HepG2 (cell line): ENCODE data around the gene COMMD2. TPM values are rescaled to one million over a fixed set of nuclear protein-coding genes. Genes with fewer than 3 reads are reported as not detected.

Source experiments
- ATAC-seq: fragments of 200-7000 bp; cut with Tn5 transposase; 3 replicates; pipeline ENCODE4 v1.9.1; 2020; ENCODE audit warnings: mild to moderate bottlenecking, moderate library complexity
- BruUV-seq: library from RNA; stranded (reverse); fragments of 400-500 nt; replicated peaks from 2 replicates; lab custom pipeline; 2021; lab: Mats Ljungman, UMichigan
- CTCF ChIA-PET: fragments of 300-600 bp; formaldehyde crosslinking; extraction: SDS; loops from one replicate; lab custom pipeline; 2021; ENCODE audit warnings: low total read pairs, inconsistent platforms, low intra/inter-chr PET ratio; lab: Yijun Ruan, JAX
- POLR2A ChIA-PET: fragments of 350-600 bp; sonication (Branson Sonifier 250); formaldehyde crosslinking; loops from one replicate; lab custom pipeline; 2020; ENCODE audit warnings: antibody characterized with exemption, inconsistent platforms; lab: Yijun Ruan, JAX
- DNase-seq: peaks from one replicate; pipeline ENCODE4 v3.0.0-alpha.2; 2015; ENCODE audit warnings: low spot score
- FAIRE-seq: peaks from 3 replicates; lab custom pipeline; 2011; peaks lifted over from hg19 to GRCh38; lab: Jason Lieb, UNC
- H2AFZ ChIP-seq: one replicate; pipeline ENCODE4 v1.6.1; 2011; ENCODE audit warnings: low read length, inconsistent platforms
- H3K27ac ChIP-seq: fragments of 300-600 bp; 3 replicates; pipeline ENCODE4 v1.8.0; 2011; ENCODE audit warnings: mixed run types, mild to moderate bottlenecking, mixed read lengths, low read length, inconsistent platforms; ENCODE audit not compliant: insufficient read depth; ENCODE audit errors: extremely low read length
- H3K27me3 ChIP-seq, 2 experiments: fragments of 200-600 bp in 1 of 2; 2 replicates in 1 of 2; 3 replicates in 1 of 2; pipeline versions ENCODE4 v1.6.0 to v1.8.0; 2011; ENCODE audit warnings: low read length in 2 of 2, mild to moderate bottlenecking in 2 of 2, moderate library complexity in 2 of 2, inconsistent platforms in 1 of 2; ENCODE audit not compliant: insufficient read depth in 2 of 2, control insufficient read depth in 1 of 2
- H3K36me3 ChIP-seq, 2 experiments: fragments of 200-600 bp in 1 of 2; replicated peaks in 1 of 2; 2 replicates in 1 of 2; 3 replicates in 1 of 2; pipeline versions ENCODE4 v1.5.1 to v1.8.0; 2011; ENCODE audit warnings: low read length in 2 of 2, inconsistent platforms in 1 of 2; ENCODE audit not compliant: insufficient read depth in 2 of 2, control insufficient read depth in 1 of 2
- H3K4me1 ChIP-seq: 2 replicates; pipeline ENCODE4 v1.5.1; 2012; ENCODE audit warnings: low read length, inconsistent platforms; ENCODE audit not compliant: insufficient read depth
- H3K4me2 ChIP-seq: 2 replicates; pipeline ENCODE4 v1.6.0; 2011; ENCODE audit warnings: low read depth, low read length, inconsistent platforms
- H3K4me3 ChIP-seq, 3 experiments: fragments of 200-600 bp in 1 of 3; sonication (generic), shearing (Covaris generic) in 1 of 3; replicated peaks in 1 of 3; 2 replicates each; pipeline ENCODE4 v1.5.1; 2011 to 2016; ENCODE audit warnings: low read length in 3 of 3, inconsistent platforms in 2 of 3, low read depth in 2 of 3, mild to moderate bottlenecking in 2 of 3, control low read depth in 1 of 3, mixed read lengths in 1 of 3; ENCODE audit not compliant: insufficient read depth in 1 of 3
- H3K79me2 ChIP-seq: one replicate; pipeline ENCODE4 v1.6.1; 2011; ENCODE audit warnings: low read length, inconsistent platforms; ENCODE audit not compliant: insufficient read depth
- H3K9ac ChIP-seq: 2 replicates; pipeline ENCODE4 v1.6.0; 2011; ENCODE audit warnings: mild to moderate bottlenecking, low read depth, low read length, inconsistent platforms; ENCODE audit not compliant: insufficient read depth
- H3K9me3 ChIP-seq: 2 replicates; pipeline ENCODE4 v1.5.1; 2012; ENCODE audit warnings: mild to moderate bottlenecking, low read length
- H4K20me1 ChIP-seq: 2 replicates; pipeline ENCODE4 v1.6.0; 2011; ENCODE audit warnings: inconsistent platforms, mild to moderate bottlenecking, low read length, moderate library complexity; ENCODE audit not compliant: insufficient read depth
- FOXJ3 ChIP-seq: sonication (generic); formaldehyde crosslinking; IDR thresholded peaks from 2 replicates; pipeline ENCODE4 v1.4.0; 2020; ENCODE audit warnings: missing genetic modification reagents, mild to moderate bottlenecking, borderline replicate concordance
- GLMP ChIP-seq: sonication (generic); formaldehyde crosslinking; IDR thresholded peaks from 2 replicates; pipeline ENCODE4 v1.9.0; 2021; ENCODE audit warnings: missing genetic modification reagents, mild to moderate bottlenecking, borderline replicate concordance
- HINFP ChIP-seq: sonication (generic); formaldehyde crosslinking; IDR thresholded peaks from 2 replicates; pipeline ENCODE4 v1.4.0; 2020; ENCODE audit warnings: low read depth, mild to moderate bottlenecking, missing genetic modification reagents
- HMGA1 ChIP-seq: sonication (generic); formaldehyde crosslinking; conservative IDR thresholded peaks from 2 replicates; pipeline ENCODE4 v1.4.0; 2020; ENCODE audit warnings: missing genetic modification reagents
- HNRNPK ChIP-seq: fragments of 200-400 bp; formaldehyde crosslinking; IDR thresholded peaks from 2 replicates; pipeline ENCODE4 v1.6.1; 2018; ENCODE audit warnings: low read length, low read depth, moderate library complexity, mild to moderate bottlenecking; ENCODE audit not compliant: poor library complexity, severe bottlenecking
- KLF13 ChIP-seq: sonication (generic); formaldehyde crosslinking; IDR thresholded peaks from 2 replicates; pipeline ENCODE4 v1.4.0; 2020; ENCODE audit warnings: mild to moderate bottlenecking, missing genetic modification reagents
- REL ChIP-seq: sonication (generic); formaldehyde crosslinking; conservative IDR thresholded peaks from 2 replicates; pipeline ENCODE4 v1.8.0; 2022; ENCODE audit warnings: mild to moderate bottlenecking, missing genetic modification reagents, moderate library complexity
- SNRNP70 ChIP-seq: fragments of 200-400 bp; formaldehyde crosslinking; IDR thresholded peaks from 2 replicates; pipeline ENCODE4 v1.6.1; 2017; ENCODE audit warnings: mild to moderate bottlenecking, low read depth, low read length, moderate library complexity
- SP1 ChIP-seq, 2 experiments: fragments of 450-650 bp in 1 of 2; sonication (generic) in 1 of 2; formaldehyde crosslinking in 1 of 2; IDR thresholded peaks; 2 replicates each; pipeline versions ENCODE4 v1.4.0 to v1.6.1; 2016 to 2020; ENCODE audit warnings: missing genetic modification reagents in 1 of 2
- SRSF1 ChIP-seq: fragments of 200-400 bp; formaldehyde crosslinking; optimal IDR thresholded peaks from 2 replicates; pipeline ENCODE3; 2017; ENCODE audit warnings: mild to moderate bottlenecking, low read depth, low read length, moderate library complexity
- TCF7L2 ChIP-seq: IDR thresholded peaks from 2 replicates; pipeline ENCODE4 v1.6.1; 2011; ENCODE audit warnings: mild to moderate bottlenecking, low read depth, low read length, moderate library complexity
- ZBTB38 ChIP-seq: sonication (generic); formaldehyde crosslinking; IDR thresholded peaks from 2 replicates; pipeline ENCODE4 v1.5.1; 2020; ENCODE audit warnings: mild to moderate bottlenecking, missing genetic modification reagents
- ZNF446 ChIP-seq: sonication (generic); formaldehyde crosslinking; IDR thresholded peaks from 2 replicates; pipeline ENCODE4 v1.5.0; 2020; ENCODE audit warnings: mild to moderate bottlenecking, missing genetic modification reagents
- ZNF563 ChIP-seq: sonication (generic); formaldehyde crosslinking; IDR thresholded peaks from 2 replicates; pipeline ENCODE4 v1.8.0; 2022; ENCODE audit warnings: mild to moderate bottlenecking, moderate library complexity, missing genetic modification reagents
- ZNF652 ChIP-seq: IDR thresholded peaks from 2 replicates; pipeline ENCODE4 v1.6.1; 2016; ENCODE audit warnings: low read depth, borderline replicate concordance
- WGBS: methylation state at CpG from one replicate; pipeline ENCODE4 v1.1.6; 2017; ENCODE audit warnings: low lambda C conversion rate; 5-methylcytosine and 5-hydroxymethylcytosine counted together
- in situ Hi-C: cut with HindIII; loops from 2 replicates; pipeline ENCODE4 v1.10.0; 2017; ENCODE audit warnings: low pct_unique_long_range_greater_than_20kb; ENCODE audit not compliant: extremely low pct_ligation_motif_present
- intact Hi-C: fragments of 100-400 bp; cut with micrococcal nuclease; formaldehyde crosslinking; loops from one replicate; pipeline ENCODE4 v1.10.0; 2022; ENCODE audit not compliant: unreplicated experiment
- polyA plus RNA-seq, 8 experiments: library from polyadenylated mRNA; depleted of rRNA in 3 of 8; stranded (reverse) in 7 of 8; unstranded in 1 of 8; fragments of >200 nt; fragmentation: Illumina TruSeq in 4 of 8; extraction: Trizol in 4 of 8; gene quantifications; 2 replicates each; pipeline versions ENCODE4 v1.2.1 to v1.2.3, GENCODE V29; 2011 to 2016; ENCODE audit warnings: low read depth in 4 of 8, missing spikeins in 1 of 8, mixed read lengths in 1 of 8; ENCODE audit not compliant: insufficient read depth in 1 of 8
- total RNA-seq, 5 experiments: library from RNA; depleted of rRNA; stranded (reverse); fragments of >200 nt; fragmentation: Illumina TruSeq; extraction: Trizol; gene quantifications; 2 replicates each; pipeline ENCODE4 v1.2.3, GENCODE V29; 2016; ENCODE audit warnings: low read depth in 1 of 5

COMMD2 gene
- total and polyA plus RNA-seq, 2 of the 13 experiments (the other 11 are each of a cell fraction or from before 2014, with no cell fraction given): 33.0 to 57.6 TPM

- Histone ChIP-seq H3K79me2 (no peaks in the 10 kb centered on the region), H3K27ac (no peak overlapping the region), H3K9me3 (peaks cover 19% of the 10 kb centered on the region), H3K9ac (no peak overlapping the region), H3K36me3 (no peaks in the 10 kb centered on the region), H3K4me1 (peaks cover 13% of the 10 kb centered on the region; the same call in 1 of the 2 replicates), H3K4me3 (no peak overlapping the region), H3K4me2 (no peak overlapping the region), H4K20me1 (no peaks in the 10 kb centered on the region), H2AFZ (no peak overlapping the region), H3K27me3 (no peaks in the 10 kb centered on the region)
- intact Hi-C loops (no loop called here), in situ Hi-C loops (no loop called here)
- POLR2A ChIA-PET: no interaction called here
- DNase-seq (no peak), ATAC-seq (no peak), FAIRE-seq (no peak)
- 82% methylated on average over 1 of the region's 1 CpG for WGBS
- BruUV-seq: no TSS peak
- TF ChIP-seq HNRNPK (no peak), FOXJ3 (CRISPR knock-in tag) (no peak), SNRNP70 (no peak), GLMP (CRISPR knock-in tag) (no peak), TCF7L2 (no peak), HMGA1 (CRISPR knock-in tag) (no peak), HINFP (CRISPR knock-in tag) (no peak), SP1 (IDR thresholded peaks at IDR 0.05) (no peak), SP1 (CRISPR knock-in tag; IDR thresholded peaks at IDR 0.05) (no peak), ZBTB38 (CRISPR knock-in tag) (no peak), SRSF1 (no peak), ZNF652 (CRISPR knock-in tag) (no peak), REL (CRISPR knock-in tag) (no peak), ZNF563 (no peak), KLF13 (CRISPR knock-in tag) (no peak), ZNF446 (no peak)
- CTCF ChIA-PET: no interaction called here
Observed at GRCh38 chr3:149701977-149702350, 50.3 kb downstream of the COMMD2 start.
